SK-N-MC (cell line): ENCODE data around the gene GABARAP.

Experiments
- EZH2 ChIP-seq: fragments of 200-600 bp; sonication (generic); IDR thresholded peaks from one replicate; pipeline ENCODE4 v1.6.1; 2017; ENCODE audit warnings: antibody characterized with exemption
- POLR2AphosphoS5 ChIP-seq: IDR thresholded peaks from 2 replicates; pipeline ENCODE4 v1.6.1; 2012; ENCODE audit warnings: mild to moderate bottlenecking, low read depth, low read length, borderline replicate concordance

GRCh38 chr17:7262192-7262934 is 20.1 kb upstream of the GABARAP start, which contains the start of gene CLDN7:
- TF ChIP-seq EZH2 (no peak), POLR2AphosphoS5 (no peak)
